Stimulated activated naive CD8-positive, alpha-beta T cell treated with anti-CD3 and anti-CD28 coated beads, Interleukin-15, Interleukin-2, amounts not matched to agents 100 U/mL and 50 U/mL, for 24 hours (primary cell): Measurements from ENCODE around the gene MYO3B.
"Not testable (repeated sequence)": the region's sequence is repeated elsewhere in the genome, so short reads cannot be mapped to it uniquely, and the experiment has no call there.

ENCODE experiments used
- ATAC-seq: fragments of 150-1000 bp; cut with Tn5 transposase; one replicate; pipeline ENCODE4 v1.10.0; 2021
- DNase-seq: peaks from one replicate; pipeline ENCODE4 v3.0.0; 2021

Gene MYO3B

GRCh38 chr2:170571612-170572011 lies 393.7 kb downstream of the MYO3B start:
- ATAC-seq: no peak

GRCh38 chr2:170573671-170574070 lies 395.7 kb downstream of the MYO3B start:
- no peak for DNase-seq
- ATAC-seq: no peak

More at GRCh38 chr2:170571612-170572011, 393.7 kb downstream of the MYO3B start:
- DNase-seq: no peak

GRCh38 chr2:170576296-170576695 lies 398.3 kb downstream of the MYO3B start:
- no peak for ATAC-seq

GRCh38 chr2:170577356-170577755 lies 399.4 kb downstream of the MYO3B start:
- ATAC-seq: no peak
- DNase-seq: no peak

More at GRCh38 chr2:170576296-170576695, 398.3 kb downstream of the MYO3B start:
- no peak for DNase-seq

- no peak for ATAC-seq
- DNase-seq: no peak
These were observed 400.7 kb downstream of the MYO3B start for GRCh38 chr2:170578606-170579005.

- ATAC-seq: no peak
- DNase-seq: no peak
These were observed 401.6 kb downstream of the MYO3B start for GRCh38 chr2:170579511-170579910.

- ATAC-seq: no peak
- DNase-seq: no peak
These were observed 404.4 kb downstream of the MYO3B start for GRCh38 chr2:170582313-170582712.

- ATAC-seq (no peak), DNase-seq (no peak)
These were observed 405.0 kb downstream of the MYO3B start for GRCh38 chr2:170582751-170583463.

- no peak for ATAC-seq
- no peak for DNase-seq
These were observed 407.1 kb downstream of the MYO3B start for GRCh38 chr2:170585067-170585466.

- DNase-seq: no peak
- no peak for ATAC-seq
These were observed 408.7 kb downstream of the MYO3B start for GRCh38 chr2:170586571-170587095.

GRCh38 chr2:170587117-170587516 lies 409.2 kb downstream of the MYO3B start:
- ATAC-seq (no peak), DNase-seq (no peak)

GRCh38 chr2:170587922-170588321 lies 410.0 kb downstream of the MYO3B start:
- DNase-seq (no peak), ATAC-seq (no peak)

- DNase-seq (no peak), ATAC-seq (no peak)
These were observed 410.8 kb downstream of the MYO3B start for GRCh38 chr2:170588729-170589128.

- ATAC-seq (no peak), DNase-seq (no peak)
These were observed 418.6 kb downstream of the MYO3B start for GRCh38 chr2:170596576-170596975.

- DNase-seq (no peak), ATAC-seq (no peak)
These were observed 420.1 kb downstream of the MYO3B start for GRCh38 chr2:170598067-170598395.

GRCh38 chr2:170601489-170601888 lies 423.5 kb downstream of the MYO3B start:
- ATAC-seq: no peak
- no peak for DNase-seq

GRCh38 chr2:170605862-170606261 lies 427.9 kb downstream of the MYO3B start:
- DNase-seq: no peak
- no peak for ATAC-seq

GRCh38 chr2:170607171-170607570 lies 429.2 kb downstream of the MYO3B start:
- ATAC-seq (no peak), DNase-seq (no peak)

GRCh38 chr2:170610615-170611014 lies 432.7 kb downstream of the MYO3B start:
- no peak for ATAC-seq
- no peak for DNase-seq

- ATAC-seq: not testable (repeated sequence)
These were observed 441.0 kb downstream of the MYO3B start for GRCh38 chr2:170618948-170619347.

GRCh38 chr2:170635094-170635493 lies 457.1 kb downstream of the MYO3B start:
- DNase-seq, ATAC-seq: not testable (repeated sequence)

More at GRCh38 chr2:170618948-170619347, 441.0 kb downstream of the MYO3B start:
- not testable (repeated sequence) for DNase-seq

- no peak for DNase-seq
- ATAC-seq: no peak
These were observed 461.7 kb downstream of the MYO3B start for GRCh38 chr2:170639635-170640034.

- ATAC-seq (no peak), DNase-seq (no peak)
These were observed 464.0 kb downstream of the MYO3B start for GRCh38 chr2:170641961-170642360.

- ATAC-seq: no peak
- DNase-seq: no peak
These were observed 465.4 kb downstream of the MYO3B start for GRCh38 chr2:170643346-170643745.
